Astrocyte of the hippocampus (primary cell): ENCODE measurements around the gene FOXO6.

Experiments
- DNase-seq: peaks from one replicate; pipeline ENCODE4 v3.0.0; 2011; ENCODE audit warnings: low read depth, low spot score

FOXO6 gene

GRCh38 chr1:41350055-41350378 is 11.2 kb upstream of the FOXO6 start:
- DNase-seq: no peak

- no peak for DNase-seq
These were observed 9.7 kb upstream of the FOXO6 start for GRCh38 chr1:41351262-41352151.

- no peak for DNase-seq
These were observed 7.5 kb upstream of the FOXO6 start for GRCh38 chr1:41353744-41354143.

GRCh38 chr1:41354956-41355355 is 6.3 kb upstream of the FOXO6 start:
- no peak for DNase-seq

- DNase-seq: no peak
These were observed 5.9 kb upstream of the FOXO6 start for GRCh38 chr1:41355356-41355755.

GRCh38 chr1:41355761-41356160 is 5.5 kb upstream of the FOXO6 start:
- no peak for DNase-seq

GRCh38 chr1:41356752-41357151 is 4.5 kb upstream of the FOXO6 start:
- DNase-seq: no peak

- DNase-seq: peak; percentile 83
These were observed 3.7 kb upstream of the FOXO6 start for GRCh38 chr1:41357451-41358101.

GRCh38 chr1:41358131-41359021 is 2.9 kb upstream of the FOXO6 start:
- peak; percentile 50 for DNase-seq

GRCh38 chr1:41359211-41360073 is 1.8 kb upstream of the FOXO6 start:
- DNase-seq: peak; percentile 78

- DNase-seq: no peak
These were observed 1.0 kb upstream of the FOXO6 start for GRCh38 chr1:41360074-41360785.

GRCh38 chr1:41361495-41362356 is 492 bp downstream of the FOXO6 start:
- peak; percentile 48 for DNase-seq

- DNase-seq: no peak
These were observed 1.1 kb downstream of the FOXO6 start for GRCh38 chr1:41362357-41362721.

GRCh38 chr1:41362749-41363590 is 1.7 kb downstream of the FOXO6 start:
- DNase-seq: no peak

GRCh38 chr1:41363591-41364320 is 2.5 kb downstream of the FOXO6 start:
- DNase-seq: no peak

- no peak for DNase-seq
These were observed 3.4 kb downstream of the FOXO6 start for GRCh38 chr1:41364442-41365319.

- no peak for DNase-seq
These were observed 4.0 kb downstream of the FOXO6 start for GRCh38 chr1:41365320-41365633.
